B cell (primary cell): ENCODE data around the gene FAM229A. TPM values are rescaled to one million over a fixed set of nuclear protein-coding genes. Genes with fewer than 3 reads are reported as not detected.

ENCODE experiments used
- ATAC-seq: fragments of 200-7000 bp; cut with Tn5 transposase; one replicate; pipeline ENCODE4 v1.10.0; 2021; ENCODE audit warnings: low read depth, mild to moderate bottlenecking, moderate number of reproducible peaks, moderate library complexity
- CTCF ChIA-PET: fragments of 350-600 bp; sonication (Branson Sonifier 250); formaldehyde crosslinking; loops from one replicate; lab custom pipeline; 2021; ENCODE audit warnings: antibody characterized with exemption, inconsistent platforms; lab: Charles Lee
- POLR2A ChIA-PET: fragments of 350-600 bp; sonication (Branson Sonifier 250); formaldehyde crosslinking; loops from one replicate; lab custom pipeline; 2021; ENCODE audit warnings: antibody characterized with exemption; lab: Charles Lee
- DNase-seq: peaks from one replicate; pipeline ENCODE4 v3.0.0; 2013
- H2AFZ ChIP-seq: 2 replicates; pipeline ENCODE4 v1.6.1; 2012; ENCODE audit warnings: mild to moderate bottlenecking, low read depth, low read length; ENCODE audit not compliant: insufficient read depth, poor library complexity, severe bottlenecking
- H3K27ac ChIP-seq, 2 donors: 1 replicate in 1 of 2; 2 replicates in 1 of 2; pipeline ENCODE4 v1.5.1; 2012 to 2013; ENCODE audit warnings: low read length in 2 of 2, mild to moderate bottlenecking in 2 of 2, moderate library complexity in 1 of 2
- H3K27me3 ChIP-seq, 4 experiments: fragments of 200-600 bp in 1 of 4; sonication (generic) in 1 of 4; replicated peaks in 1 of 4; 1 replicate in 2 of 4; 2 replicates in 2 of 4; pipeline versions ENCODE4 v1.6.1 to v1.7.0; 2013 to 2016; ENCODE audit warnings: low read length in 3 of 4, mild to moderate bottlenecking in 2 of 4, mixed read lengths in 1 of 4, moderate library complexity in 1 of 4; ENCODE audit not compliant: insufficient read depth in 4 of 4, control insufficient read depth in 3 of 4; ENCODE audit errors: control extremely low read depth in 1 of 4
- H3K36me3 ChIP-seq, 2 experiments: replicated peaks in 1 of 2; 1 replicate in 1 of 2; 2 replicates in 1 of 2; pipeline versions ENCODE4 v1.6.1 to v1.7.1; 2013; ENCODE audit warnings: low read length in 1 of 2; ENCODE audit not compliant: insufficient read depth in 2 of 2, control insufficient read depth in 1 of 2; ENCODE audit errors: control extremely low read depth in 1 of 2, extremely low read depth in 1 of 2
- H3K4me1 ChIP-seq, 2 donors: fragments of 200-600 bp in 1 of 2; sonication (generic) in 1 of 2; 1 replicate in 1 of 2; 2 replicates in 1 of 2; pipeline versions ENCODE4 v1.5.1 to v1.6.1; 2013 to 2017; ENCODE audit warnings: low read length in 2 of 2; ENCODE audit not compliant: control insufficient read depth in 2 of 2, insufficient read depth in 2 of 2
- H3K4me2 ChIP-seq: replicated peaks from 2 replicates; pipeline ENCODE3; 2012; ENCODE audit warnings: mild to moderate bottlenecking, low read depth, low read length; ENCODE audit not compliant: poor library complexity, severe bottlenecking
- H3K4me3 ChIP-seq, 5 experiments: fragments of 200-600 bp in 1 of 5; sonication (generic) in 1 of 5; 1 replicate in 3 of 5; 2 replicates in 2 of 5; pipeline versions ENCODE4 v1.5.1 to v1.7.0; 2011 to 2016; ENCODE audit warnings: low read length in 4 of 5, mild to moderate bottlenecking in 4 of 5, low read depth in 2 of 5, control low read depth in 1 of 5, moderate library complexity in 1 of 5; ENCODE audit not compliant: insufficient read depth in 1 of 5; ENCODE audit errors: control extremely low read depth in 1 of 5, extremely low read depth in 1 of 5
- H3K79me2 ChIP-seq: fragments of 200-600 bp; sonication (generic); one replicate; pipeline ENCODE4 v1.6.0; 2016; ENCODE audit warnings: low read length; ENCODE audit not compliant: control insufficient read depth, insufficient read depth
- H3K9ac ChIP-seq: fragments of 200-600 bp; sonication (generic); 2 replicates; pipeline ENCODE4 v1.6.1; 2017; ENCODE audit warnings: mild to moderate bottlenecking, low read length, moderate library complexity
- H3K9me3 ChIP-seq, 3 donors: one replicate each; pipeline versions ENCODE4 v1.6.1 to v1.7.1; 2013; ENCODE audit warnings: low read length in 2 of 3; ENCODE audit not compliant: control insufficient read depth in 2 of 3, insufficient read depth in 1 of 3; ENCODE audit errors: control extremely low read depth in 1 of 3
- H4K20me1 ChIP-seq: 2 replicates; pipeline ENCODE4 v1.6.0; 2012; ENCODE audit warnings: mild to moderate bottlenecking, low read length; ENCODE audit not compliant: insufficient read depth, control insufficient read depth, poor library complexity, severe bottlenecking
- H3K27ac Mint-ChIP-seq: one replicate; pipeline ENCODE4 v1.8.0; 2021; ENCODE audit warnings: mixed read lengths
- H3K27me3 Mint-ChIP-seq: one replicate; pipeline ENCODE4 v1.8.0; 2021; ENCODE audit warnings: mixed read lengths
- H3K4me1 Mint-ChIP-seq: one replicate; pipeline ENCODE4 v1.8.0; 2021; ENCODE audit warnings: mixed read lengths
- H3K4me3 Mint-ChIP-seq: one replicate; pipeline ENCODE4 v1.8.0; 2021; ENCODE audit warnings: mixed read lengths
- H3K9me3 Mint-ChIP-seq: one replicate; pipeline ENCODE4 v1.8.0; 2022; ENCODE audit warnings: mixed read lengths; ENCODE audit not compliant: insufficient read depth
- CTCF ChIP-seq: fragments of 200-600 bp; IDR thresholded peaks from one replicate; pipeline ENCODE4 v1.8.0; 2022; ENCODE audit warnings: antibody characterized with exemption, mild to moderate bottlenecking
- EZH2 ChIP-seq: IDR thresholded peaks from 2 replicates; pipeline ENCODE4 v1.6.1; 2012; ENCODE audit warnings: borderline replicate concordance, low read depth, mild to moderate bottlenecking, moderate library complexity, low read length; ENCODE audit not compliant: insufficient read depth, poor library complexity, severe bottlenecking
- WGBS: methylation state at CpG from one replicate; pipeline ENCODE4 v1.1.5; 2013; ENCODE audit warnings: missing lambda C conversion rate; ENCODE audit not compliant: insufficient coverage; 5-methylcytosine and 5-hydroxymethylcytosine counted together
- intact Hi-C: fragments of 100-400 bp; cut with micrococcal nuclease; formaldehyde crosslinking; loops from one replicate; pipeline ENCODE4 v1.10.0; 2022
- polyA plus RNA-seq: library from polyadenylated mRNA; depleted of rRNA; stranded (reverse); fragments of >200 nt; gene quantifications from 2 replicates; pipeline ENCODE4 v1.2.3, GENCODE V29; 2012
- total RNA-seq, 2 donors: library from RNA; stranded (reverse); fragments of 120-200 nt in 1 of 2; gene quantifications; 1 replicate in 1 of 2; 2 replicates in 1 of 2; pipeline versions ENCODE4 v1.2.3 to v1.2.4, GENCODE V29; 2013 to 2022

FAM229A gene
- total and polyA plus RNA-seq, 2 donors (not counting 1 experiment from before 2014, with no cell fraction given): 33.3 to 33.8 TPM

GRCh38 chr1:32341186-32341757 lies 21.0 kb downstream of the FAM229A start:
- Mint-ChIP-seq H3K9me3 (no peaks in the 10 kb centered on the region), H3K27ac (no peak overlapping the region), H3K4me1 (peaks cover 41% of the 10 kb centered on the region), H3K27me3 (no peaks in the 10 kb centered on the region), H3K4me3 (no peak overlapping the region)
- H3K79me2 ChIP-seq: peaks cover 11% of the 10 kb centered on the region
- H3K9ac ChIP-seq: no peak overlapping the region
- ChIA-PET POLR2A (interaction anchor here (1.1 kb wide), 1 partner anchor 19 kb away, joined by 3 read pairs; no protein-coding TSS in a partner anchor), CTCF (interaction anchor here (1.0 to 2.7 kb wide), 3 partner anchors 9 to 24 kb away, joined by 3 to 8 read pairs (median 4); no protein-coding TSS in a partner anchor)
- H3K9me3 ChIP-seq: no peaks in the 10 kb centered on the region
- ATAC-seq (no peak), DNase-seq (no peak)
- H3K36me3 ChIP-seq: no peaks in the 10 kb centered on the region
- TF ChIP-seq EZH2 (no peak), CTCF (no peak)
- WGBS: 98% methylated on average over 10 of the region's 11 CpGs
- H2AFZ ChIP-seq: no peak overlapping the region
- intact Hi-C loops: no loop called here
- no peaks in the 10 kb centered on the region for H3K27me3 ChIP-seq
- peaks cover 18% of the 10 kb centered on the region for H4K20me1 ChIP-seq
- H3K4me1 ChIP-seq: peaks cover 39 to 41% of the 10 kb centered on the region in 2 donors
- H3K4me2 ChIP-seq: no peak overlapping the region
- H3K4me3 ChIP-seq: no peak overlapping the region
- no peak overlapping the region for H3K27ac ChIP-seq

GRCh38 chr1:32339363-32339978 lies 22.8 kb downstream of the FAM229A start:
- Histone ChIP-seq H3K27me3 (no peaks in the 10 kb centered on the region), H3K27ac (no peak overlapping the region), H3K4me3 (no peak overlapping the region), H3K36me3 (no peaks in the 10 kb centered on the region), H4K20me1 (peaks cover 24% of the 10 kb centered on the region), H3K4me1 (peaks cover 44 to 48% of the 10 kb centered on the region in 2 donors), H3K9me3 (no peaks in the 10 kb centered on the region), H2AFZ (no peak overlapping the region), H3K79me2 (peaks cover 13% of the 10 kb centered on the region), H3K4me2 (peak overlapping the region; percentile 89), H3K9ac (no peak overlapping the region)
- POLR2A ChIA-PET: interaction anchor here (0.6 to 0.7 kb wide), 2 partner anchors 13 to 48 kb away, joined by 3 read pairs; no protein-coding TSS in a partner anchor
- CTCF ChIA-PET: interaction anchor here (2.7 kb wide), 1 partner anchor 11 kb away, joined by 8 read pairs; no protein-coding TSS in a partner anchor
- TF ChIP-seq CTCF (no peak), EZH2 (no peak)
- H3K27me3 Mint-ChIP-seq: no peaks in the 10 kb centered on the region
- DNase-seq: peak; percentile 61
- H3K4me1 Mint-ChIP-seq: peaks cover 47% of the 10 kb centered on the region
- intact Hi-C loops: loop anchor here (5.0 kb wide), 1 partner anchor 33 kb away; no protein-coding TSS in a partner anchor
- 50% methylated on average over 2 of the region's 5 CpGs for WGBS
- H3K27ac Mint-ChIP-seq: peak overlapping the region; percentile 57
- H3K9me3 Mint-ChIP-seq: no peaks in the 10 kb centered on the region
- no peak for ATAC-seq
- peak overlapping the region; percentile 42 for H3K4me3 Mint-ChIP-seq
